Adrenal gland (tissue), 19 donors: ENCODE measurements around the gene PODXL. TPM values are rescaled to one million over a fixed set of nuclear protein-coding genes. Genes with fewer than 3 reads are reported as not detected.

Experiments used
- DNase-seq, 7 donors: peaks; one replicate each; pipeline ENCODE4 v3.0.0-alpha.2; 2019 to 2020
- H3K27ac ChIP-seq, 5 donors: fragments of 200-600 bp; sonication (generic) in 4 of 5; 1 replicate in 3 of 5; 2 replicates in 2 of 5; pipeline versions ENCODE4 v1.5.1 to v1.8.0; 2016 to 2020; ENCODE audit warnings: mild to moderate bottlenecking in 1 of 5
- H3K27me3 ChIP-seq: fragments of 200-600 bp; 2 replicates; pipeline ENCODE4 v1.8.0; 2021
- H3K36me3 ChIP-seq, 2 donors: fragments of 200-600 bp; replicated peaks in 1 of 2; 1 replicate in 1 of 2; 2 replicates in 1 of 2; pipeline versions ENCODE4 v1.5.1 to v1.8.0; 2018 to 2022
- H3K4me1 ChIP-seq, 2 donors: fragments of 200-600 bp; replicated peaks in 1 of 2; 1 replicate in 1 of 2; 2 replicates in 1 of 2; pipeline versions ENCODE4 v1.5.1 to v1.8.0; 2018 to 2021
- H3K4me3 ChIP-seq, 4 donors: fragments of 200-600 bp; sonication (generic) in 3 of 4; one replicate each; pipeline ENCODE4 v1.5.1; 2016 to 2018
- H3K9me3 ChIP-seq, 3 donors: fragments of 200-600 bp; sonication (generic) in 1 of 3; replicated peaks in 1 of 3; 1 replicate in 2 of 3; 2 replicates in 1 of 3; pipeline versions ENCODE4 v1.5.1 to v1.8.0; 2016 to 2021
- CTCF ChIP-seq, 6 experiments: fragments of 450-650 bp in 4 of 6; fragments of 200-600 bp in 2 of 6; sonication (generic) in 1 of 6; IDR thresholded peaks; 1 replicate in 5 of 6; 2 replicates in 1 of 6; pipeline versions ENCODE4 v1.5.1 to v1.8.0; 2016 to 2021; ENCODE audit warnings: antibody characterized with exemption in 6 of 6, mild to moderate bottlenecking in 2 of 6, moderate library complexity in 1 of 6
- POLR2A ChIP-seq, 2 donors: fragments of 450-650 bp; IDR thresholded peaks; one replicate each; pipeline ENCODE4 v1.6.1; 2017; ENCODE audit warnings: antibody characterized with exemption in 2 of 2, mild to moderate bottlenecking in 2 of 2, moderate library complexity in 1 of 2
- WGBS, 4 donors: extraction: QIAGEN DNeasy Blood & Tissue Kit in 2 of 4; methylation state at CpG; one replicate each; pipeline versions ENCODE4 v1.1.5 to v1.1.7; 2013 to 2017; 5-methylcytosine and 5-hydroxymethylcytosine counted together
- intact Hi-C, 2 donors: fragments of 100-400 bp; cut with DNase I; formaldehyde crosslinking; loops; one replicate each; pipeline versions ENCODE4 v1.14.1 to v1.15.0; 2022 to 2023
- long read RNA-seq, 10 donors: library from polyadenylated mRNA in 3 of 10; unstranded in 2 of 10; stranded (forward) in 1 of 10; transcript quantifications; one replicate each; pipeline ENCODE4 v2.0.0 and lab custom pipeline, GENCODE V29; 2021 to 2026
- polyA plus RNA-seq, 3 donors: library from polyadenylated mRNA; stranded (reverse); fragments of 200-250 nt in 2 of 3; fragments of 350-450 nt in 1 of 3; fragmentation: Illumina TruSeq in 1 of 3; extraction: RNeasy Lipid Tissue Mini Kit (QIAGEN cat#74804) in 1 of 3; gene quantifications; one replicate each; pipeline ENCODE4 v1.2.3, GENCODE V29; 2013 to 2014
- total RNA-seq, 9 donors: library from RNA; depleted of rRNA in 4 of 9; stranded (reverse); fragments of >200 nt in 4 of 9; fragments of 120-200 nt in 1 of 9; fragmentation: NEBNext Ultra II Directional in 1 of 9; extraction: Animal tissue kit (Norgen Biotek cat#: 25700) in 1 of 9; gene quantifications; one replicate each; pipeline versions ENCODE4 v1.1.0 to v1.2.4, GENCODE V29; 2013 to 2023
- donor health status: healthy with polysubstance abuse.
- donor health status: Bipolar disorder and iron deficiency.
- donor health status: DM: yes; HTN: yes; CAD: no.
- donor health status: DM: no; HTN: no; CAD: no.
- donor health status: DM: no; HTN: no; CAD: no.
- donor health status: DM: yes; HTN: yes; CAD: no.

Gene PODXL
- 10 to 100 TPM in 8 of 9 donors, 1 to 10 TPM in 1; 7.0 to 99.6 (median 38.7) TPM for total RNA-seq
- polyA plus RNA-seq = 10 to 100 TPM; 10.2 to 44.2 (median 21.3) TPM
- long read RNA-seq, donor 1, partial matches to known transcripts = 0 of 1 reads
- long read RNA-seq, donor 1, other reads (novel, unspliced or antisense) = 0 of 1 reads
- long read RNA-seq, donor 2, partial matches to known transcripts = 0 of 1 reads
- long read RNA-seq, donor 2, other reads (novel, unspliced or antisense) = 0 of 1 reads
- long read RNA-seq, donor 3 = 0 reads
- long read RNA-seq, donor 4, partial matches to known transcripts = 0 of 2 reads
- long read RNA-seq, donor 4, other reads (novel, unspliced or antisense) = 2 of 2 reads
- long read RNA-seq, donor 5, transcript PODXL-201 (8 exons, 2,011 nt) = major isoform, 6 of 32 reads
- long read RNA-seq, donor 5, partial matches to known transcripts = 4 of 32 reads
- long read RNA-seq, donor 5, other reads (novel, unspliced or antisense) = 18 of 32 reads
- long read RNA-seq, donor 6, partial matches to known transcripts = 0 of 3 reads
- long read RNA-seq, donor 6, other reads (novel, unspliced or antisense) = 3 of 3 reads
- long read RNA-seq, donor 7, partial matches to known transcripts = 5 of 5 reads
- long read RNA-seq, donor 7, other reads (novel, unspliced or antisense) = 0 of 5 reads
- long read RNA-seq, donor 8, partial matches to known transcripts = 0 of 1 reads
- long read RNA-seq, donor 8, other reads (novel, unspliced or antisense) = 0 of 1 reads
- long read RNA-seq, donor 9, partial matches to known transcripts = 0 of 1 reads
- long read RNA-seq, donor 9, other reads (novel, unspliced or antisense) = 0 of 1 reads
- long read RNA-seq, donor 10, partial matches to known transcripts = 0 of 3 reads
- long read RNA-seq, donor 10, other reads (novel, unspliced or antisense) = 0 of 3 reads

DNA sequence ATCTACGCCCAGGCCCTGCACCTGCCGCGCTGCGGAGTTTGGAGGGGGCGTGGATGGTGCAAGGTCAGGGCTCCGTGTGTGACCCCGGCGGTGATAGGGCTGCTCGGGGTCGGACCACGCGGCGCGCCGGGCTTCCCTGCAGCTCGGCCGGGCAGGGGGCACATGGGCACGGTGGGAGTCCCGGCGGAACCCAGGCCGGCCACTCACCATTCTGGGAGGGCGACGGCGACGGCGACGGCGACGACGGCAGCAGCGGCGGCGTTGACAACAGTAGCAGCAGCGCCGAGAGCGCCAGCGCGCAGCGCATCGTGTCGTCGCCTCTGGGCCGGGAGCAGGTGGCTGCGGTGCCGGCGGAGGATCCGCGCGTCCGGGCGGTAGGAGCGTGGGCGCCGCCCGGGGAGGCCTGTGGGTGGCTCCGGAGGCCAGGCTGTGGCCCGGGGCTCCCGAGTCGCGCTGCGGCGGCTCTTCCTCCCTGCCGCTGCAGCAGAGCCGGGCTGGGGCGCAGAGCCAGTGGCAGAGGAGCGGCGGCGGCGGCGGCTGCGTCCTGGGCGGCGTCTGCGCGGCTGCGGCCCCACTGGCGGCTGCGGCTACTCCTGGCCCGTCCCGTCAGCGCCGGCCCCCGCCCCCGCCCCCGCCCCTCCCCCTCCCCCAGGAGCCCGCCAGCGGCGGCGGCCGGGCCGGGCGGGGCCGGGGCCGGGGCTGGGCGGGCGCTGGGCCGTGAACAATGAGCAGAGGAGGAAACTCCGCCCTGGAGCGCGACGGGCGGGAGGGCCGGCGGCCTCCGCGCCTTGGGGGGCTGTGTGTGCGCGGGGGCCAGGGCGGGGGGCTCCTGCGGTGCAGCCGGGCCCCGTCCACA lies at the start of gene PODXL:
Gene PODXL (minus strand): TSS at position 576 of the 856 bp plus-strand sequence. CDS start 269 bp downstream, at position 307.
- Histone ChIP-seq H3K4me1 (peaks cover 22 to 24% of the 10 kb centered on the region in 2 donors), H3K4me3 (peak within 1 kb of the TSS in 2 of 4 donors; percentile 40 to 80), H3K27me3 (no peaks in the 10 kb centered on the region), H3K27ac (peak within 1 kb of the TSS in 2 of 5 donors; percentile 26 to 70), H3K36me3 (no peaks in the 10 kb centered on the region), H3K9me3 (no peaks in the 10 kb centered on the region)
- intact Hi-C loops = no loop called here
- 0 to 1% (median 1%) methylated on average over 17 to 107 of the region's 112 CpGs; no CpG with 5 or more reads in 1 of the 4 donors for WGBS, 4 donors
- peak; percentile 58 to 83 (median 68) for DNase-seq
- TF ChIP-seq POLR2A (IDR thresholded peaks at IDR 0.05) = peak; percentile 26 to 59
- TF ChIP-seq CTCF (IDR thresholded peaks at IDR 0.05) = no peak

DNA sequence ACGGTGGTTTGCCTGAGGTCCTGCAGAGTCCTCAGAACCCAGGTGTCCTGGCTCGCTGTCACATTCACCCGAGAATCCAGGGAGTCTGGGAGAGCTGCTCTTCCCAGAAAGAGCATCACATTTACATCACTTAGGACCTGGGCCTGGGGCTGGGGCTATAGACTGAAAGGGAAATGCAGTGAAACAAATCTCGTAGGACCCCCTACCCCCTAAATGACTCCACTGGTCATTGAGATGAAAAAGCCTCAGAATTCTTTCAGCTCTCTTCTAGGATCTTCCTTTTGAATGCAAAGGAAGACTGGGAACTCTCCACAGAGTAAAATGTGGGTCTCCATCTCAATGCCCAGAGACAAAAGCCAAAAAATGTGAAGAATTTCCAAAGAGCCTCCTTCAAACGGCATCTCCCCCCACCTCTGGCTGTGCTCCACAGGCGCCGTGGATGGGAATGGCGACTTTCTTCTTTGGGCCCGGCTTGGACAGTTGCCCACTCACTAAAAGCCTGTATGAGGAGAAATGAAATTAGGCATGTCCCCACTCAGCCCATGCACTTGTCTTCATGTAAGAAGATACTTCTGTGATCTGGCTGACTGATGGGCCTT lies 49.0 kb upstream of the PODXL start:
- WGBS, 4 donors = 49 to 62% (median 54%) methylated on average over 6 to 9 of the region's 9 CpGs
- Histone ChIP-seq H3K9me3 (no peaks in the 10 kb centered on the region), H3K4me1 (no peaks in the 10 kb centered on the region), H3K27ac (no peak overlapping the region), H3K36me3 (no peaks in the 10 kb centered on the region), H3K4me3 (no peak overlapping the region), H3K27me3 (peaks cover 6% of the 10 kb centered on the region)
- TF ChIP-seq POLR2A (IDR thresholded peaks at IDR 0.05) (no peak), CTCF (IDR thresholded peaks at IDR 0.05) (no peak)
- intact Hi-C loops = no loop called here
- DNase-seq = no peak

- 54 to 82% (median 57%) methylated on average over 7 of the region's 7 CpGs for WGBS, 4 donors
- Histone ChIP-seq H3K27ac (no peak overlapping the region), H3K4me1 (no peaks in the 10 kb centered on the region), H3K4me3 (no peak overlapping the region), H3K36me3 (no peaks in the 10 kb centered on the region), H3K27me3 (peaks cover 6% of the 10 kb centered on the region), H3K9me3 (no peaks in the 10 kb centered on the region)
- no peak for TF ChIP-seq POLR2A (IDR thresholded peaks at IDR 0.05)
- no peak for TF ChIP-seq CTCF (IDR thresholded peaks at IDR 0.05)
- intact Hi-C loops = no loop called here
- DNase-seq = no peak
These were observed 48.4 kb upstream of the PODXL start for GRCh38 chr7:131604841-131605279.
